GM21576 (cell line): ENCODE measurements around the gene ESF1.

Experiments used
- ATAC-seq: cut with Tn5 transposase; IDR thresholded peaks from one replicate; pipeline ENCODE4 v1.9.1; 2021; ENCODE audit warnings: mild to moderate bottlenecking, moderate library complexity; ENCODE audit not compliant: unreplicated experiment

Gene ESF1, protein sequence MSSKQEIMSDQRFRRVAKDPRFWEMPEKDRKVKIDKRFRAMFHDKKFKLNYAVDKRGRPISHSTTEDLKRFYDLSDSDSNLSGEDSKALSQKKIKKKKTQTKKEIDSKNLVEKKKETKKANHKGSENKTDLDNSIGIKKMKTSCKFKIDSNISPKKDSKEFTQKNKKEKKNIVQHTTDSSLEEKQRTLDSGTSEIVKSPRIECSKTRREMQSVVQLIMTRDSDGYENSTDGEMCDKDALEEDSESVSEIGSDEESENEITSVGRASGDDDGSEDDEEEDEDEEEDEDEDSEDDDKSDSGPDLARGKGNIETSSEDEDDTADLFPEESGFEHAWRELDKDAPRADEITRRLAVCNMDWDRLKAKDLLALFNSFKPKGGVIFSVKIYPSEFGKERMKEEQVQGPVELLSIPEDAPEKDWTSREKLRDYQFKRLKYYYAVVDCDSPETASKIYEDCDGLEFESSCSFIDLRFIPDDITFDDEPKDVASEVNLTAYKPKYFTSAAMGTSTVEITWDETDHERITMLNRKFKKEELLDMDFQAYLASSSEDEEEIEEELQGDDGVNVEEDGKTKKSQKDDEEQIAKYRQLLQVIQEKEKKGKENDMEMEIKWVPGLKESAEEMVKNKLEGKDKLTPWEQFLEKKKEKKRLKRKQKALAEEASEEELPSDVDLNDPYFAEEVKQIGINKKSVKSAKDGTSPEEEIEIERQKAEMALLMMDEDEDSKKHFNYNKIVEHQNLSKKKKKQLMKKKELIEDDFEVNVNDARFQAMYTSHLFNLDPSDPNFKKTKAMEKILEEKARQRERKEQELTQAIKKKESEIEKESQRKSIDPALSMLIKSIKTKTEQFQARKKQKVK

DNA sequence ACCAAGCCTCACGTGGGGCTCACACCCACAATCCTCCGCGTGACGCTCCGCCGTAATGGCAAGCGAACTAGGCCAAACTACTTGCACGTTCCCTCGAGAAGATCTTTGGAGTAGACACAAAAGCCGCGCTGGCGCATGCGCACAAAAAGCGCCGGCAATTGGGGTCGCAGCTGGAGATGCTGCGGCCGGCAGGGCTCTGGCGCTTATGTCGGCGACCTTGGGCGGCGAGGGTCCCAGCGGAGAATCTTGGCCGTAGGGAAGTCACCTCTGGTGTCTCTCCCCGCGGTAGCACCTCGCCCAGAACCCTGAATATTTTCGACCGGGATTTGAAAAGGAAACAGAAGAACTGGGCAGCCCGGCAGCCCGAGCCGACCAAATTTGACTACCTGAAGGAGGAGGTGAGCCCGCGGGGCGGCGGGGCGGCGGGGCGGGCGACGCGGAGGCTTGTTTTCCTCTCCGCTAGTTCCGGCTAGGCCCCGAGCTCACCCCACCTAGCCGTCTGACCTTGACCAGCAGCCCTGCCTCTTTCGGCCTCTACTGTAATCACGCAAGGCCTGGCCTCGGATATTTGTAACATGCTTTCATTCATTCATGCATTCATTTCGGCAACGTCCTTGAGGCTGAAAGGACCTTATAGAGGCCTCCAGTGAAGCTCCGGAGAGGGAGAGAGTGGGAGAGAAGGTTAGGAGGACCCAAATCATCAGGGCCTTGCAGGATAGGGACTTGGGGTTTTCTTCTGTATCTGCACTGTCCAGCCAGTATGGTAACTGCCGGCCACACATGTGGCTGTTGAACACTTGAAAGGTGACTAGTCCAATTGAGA lies at the start of gene ESF1, which contains the start of gene NDUFAF5:
TSS of gene ESF1 (minus strand) at position 27 of the 823 bp plus-strand sequence. CDS start 1,779 bp downstream, outside the sequence.
TSS of gene NDUFAF5 (plus strand) at position 136 of the 823 bp plus-strand sequence. CDS start at position 177, 41 bp downstream.
- peak; percentile 93 for ATAC-seq

GRCh38 chr20:13831476-13831875 lies 46.8 kb upstream of the ESF1 start:
- ATAC-seq = no peak

GRCh38 chr20:13825465-13825864 lies 40.7 kb upstream of the ESF1 start:
- no peak for ATAC-seq

GRCh38 chr20:13824459-13824858 lies 39.7 kb upstream of the ESF1 start:
- no peak for ATAC-seq

GRCh38 chr20:13822459-13822858 lies 37.7 kb upstream of the ESF1 start:
- no peak for ATAC-seq

- no peak for ATAC-seq
Measured at GRCh38 chr20:13821876-13822275, 37.2 kb upstream of the ESF1 start.

GRCh38 chr20:13819885-13820645 lies 35.3 kb upstream of the ESF1 start:
- peak; percentile 93 for ATAC-seq

DNA sequence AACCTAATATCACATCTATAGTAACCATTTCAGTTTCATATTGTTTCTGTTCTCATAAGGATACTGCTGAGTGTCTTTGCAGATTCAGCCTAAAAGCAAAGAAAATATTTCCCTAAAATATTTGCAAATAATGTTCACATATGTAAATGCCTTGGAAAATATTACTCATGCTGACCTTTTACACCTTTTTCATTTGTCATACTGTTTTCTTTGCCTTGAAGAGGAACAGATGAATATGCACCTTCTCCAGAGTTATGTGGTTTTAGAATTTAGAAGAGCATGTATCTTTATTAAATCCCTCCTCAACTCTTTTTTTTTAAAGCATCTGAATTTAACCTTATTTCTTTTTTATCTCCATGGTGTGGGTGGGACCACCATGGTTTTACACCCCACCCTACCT lies 32.6 kb upstream of the ESF1 start:
- no peak for ATAC-seq

GRCh38 chr20:13816757-13817156 lies 32.0 kb upstream of the ESF1 start:
- no peak for ATAC-seq

DNA sequence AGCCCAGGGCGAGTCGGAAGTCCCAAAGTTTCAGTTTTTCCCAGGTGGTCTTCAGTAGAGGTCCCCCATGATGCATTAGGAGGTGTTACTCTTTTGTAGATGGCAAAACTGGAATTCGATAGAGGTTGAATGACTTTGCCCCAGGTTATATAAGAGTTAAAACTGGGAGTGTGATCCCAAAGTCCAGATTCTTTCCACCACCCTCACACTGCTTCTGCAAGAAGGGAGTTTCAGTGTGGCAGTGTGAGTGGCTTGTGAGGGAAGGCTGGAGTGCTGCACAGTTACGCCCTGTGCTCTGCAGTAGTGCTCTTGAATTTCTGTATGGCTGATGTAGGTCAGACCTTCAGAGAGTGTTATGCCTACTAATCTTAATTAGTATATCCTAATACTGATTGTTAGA lies 30.0 kb upstream of the ESF1 start:
- no peak for ATAC-seq

- ATAC-seq = no peak
Measured at GRCh38 chr20:13813910-13814309, 29.2 kb upstream of the ESF1 start.

DNA sequence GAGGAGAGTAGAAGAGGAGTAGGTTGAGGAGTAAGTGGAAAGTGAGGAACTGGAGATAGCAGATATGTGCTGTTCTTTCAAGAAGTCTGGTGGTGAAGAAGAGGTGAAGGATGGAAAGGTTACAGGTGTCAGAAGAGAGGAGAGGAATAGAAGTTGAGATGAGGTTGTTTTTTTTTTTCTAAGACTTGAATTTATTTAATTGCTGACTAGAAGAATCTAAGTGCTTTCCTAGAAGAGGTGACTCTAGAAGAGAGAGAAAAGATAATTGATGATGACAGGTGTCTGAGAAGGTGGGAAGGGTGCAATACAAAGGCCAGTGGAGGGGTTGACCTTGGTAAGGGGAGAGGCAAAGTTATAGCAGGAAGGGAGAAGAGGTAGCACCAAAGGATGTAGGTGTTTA lies 25.7 kb upstream of the ESF1 start:
- ATAC-seq = no peak

DNA sequence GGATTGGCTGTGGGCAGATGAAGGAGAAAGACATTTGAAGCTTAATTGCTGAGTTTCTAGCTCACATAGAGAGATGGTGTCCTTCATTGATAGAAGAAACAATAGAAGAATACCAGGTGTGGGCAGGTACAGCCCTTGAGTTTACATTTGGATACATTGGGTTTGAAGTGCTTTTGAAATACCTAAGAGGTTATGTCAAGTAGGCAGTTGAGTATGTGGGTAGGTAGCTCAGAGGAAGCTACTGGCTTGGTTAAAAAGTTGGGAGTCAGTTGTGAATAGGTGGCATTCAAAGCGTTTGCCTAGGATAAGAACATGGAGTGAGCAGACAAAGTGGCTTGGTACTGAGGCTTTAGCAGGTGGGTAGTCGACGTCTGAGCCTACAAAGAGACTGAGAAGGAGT lies 25.1 kb upstream of the ESF1 start:
- ATAC-seq = no peak

DNA sequence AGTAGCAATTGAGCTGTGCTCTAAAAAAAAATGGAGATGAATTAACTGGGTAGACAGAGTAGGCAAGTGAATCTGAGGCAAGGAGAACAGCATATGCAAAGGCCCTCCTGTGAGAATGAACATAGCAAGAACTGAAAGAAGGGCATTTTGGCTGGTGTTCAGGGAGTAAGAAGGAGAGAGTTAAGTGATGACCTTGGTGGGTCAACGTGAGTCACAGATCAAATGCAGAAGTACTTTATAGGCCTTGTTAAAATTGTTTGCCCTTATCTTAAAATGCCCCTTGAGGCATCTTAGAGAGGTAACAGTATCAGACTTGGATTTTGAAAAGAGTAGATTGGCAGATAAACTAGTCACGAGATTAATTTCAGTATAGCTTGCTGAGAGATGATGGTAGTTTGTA lies 24.7 kb upstream of the ESF1 start:
- ATAC-seq = no peak

DNA sequence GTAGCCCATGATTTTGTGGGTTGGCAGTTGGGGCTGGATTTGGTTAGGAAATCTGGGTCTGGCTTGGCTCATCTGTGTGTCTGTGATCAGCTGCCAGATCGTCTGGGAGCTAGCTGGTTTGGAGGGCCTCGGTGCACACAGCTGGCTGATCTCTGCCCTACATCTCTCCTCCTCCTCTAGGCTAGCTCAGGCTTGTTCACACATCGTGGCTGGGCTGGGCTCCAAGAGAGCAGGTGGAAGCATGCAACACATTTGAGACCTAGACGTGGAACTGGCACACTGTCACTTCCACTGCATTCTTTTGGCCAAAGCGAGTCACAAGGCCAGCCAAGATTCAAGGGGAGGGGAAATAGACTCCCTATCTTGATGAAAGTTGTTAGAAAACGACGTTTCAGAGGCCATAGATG lies 16.0 kb upstream of the ESF1 start:
- no peak for ATAC-seq

- ATAC-seq = no peak
Measured at GRCh38 chr20:13799974-13800373, 15.3 kb upstream of the ESF1 start.

- no peak for ATAC-seq
Measured at GRCh38 chr20:13799040-13799439, 14.3 kb upstream of the ESF1 start.

- ATAC-seq = no peak
Measured at GRCh38 chr20:13794667-13795066, 9.9 kb upstream of the ESF1 start.

GRCh38 chr20:13793001-13793400 lies 8.3 kb upstream of the ESF1 start:
- no peak for ATAC-seq
